ENCODE data around the gene ZBTB7C.

The ZBTB7C gene

DNA sequence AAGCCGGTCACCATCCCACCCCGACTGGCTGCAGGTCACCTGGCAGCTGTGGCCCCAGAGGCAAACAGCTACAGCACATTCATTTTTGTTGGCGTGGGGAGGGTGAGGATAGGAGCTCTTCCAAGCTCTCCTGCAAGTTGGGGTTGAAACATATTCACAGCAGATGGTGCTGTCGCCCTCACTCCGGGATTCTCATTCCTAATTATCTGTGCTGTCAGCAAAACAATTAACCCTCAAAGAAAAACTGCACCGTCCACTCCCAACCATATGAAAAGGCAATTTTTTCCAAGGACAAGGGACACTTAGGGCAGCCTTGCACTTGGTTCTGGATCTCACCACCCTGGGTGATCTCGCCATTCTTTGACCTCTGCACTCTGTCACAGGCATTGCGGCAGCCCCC lies 68.6 kb downstream of the ZBTB7C start:
- Mint-ChIP-seq H3K27ac (no peak overlapping the region), H3K9me3 (no peaks in the 10 kb centered on the region), H3K27me3 (peaks cover 6 to 10% of the 10 kb centered on the region in 2 donors), H3K36me3 (no peaks in the 10 kb centered on the region), H3K4me1 (no peaks in the 10 kb centered on the region), H3K4me3 (no peak overlapping the region)
- DNase-seq, result no peak
- ATAC-seq (replicated peaks), result peak in 1 of 2 donors; percentile 14

DNA sequence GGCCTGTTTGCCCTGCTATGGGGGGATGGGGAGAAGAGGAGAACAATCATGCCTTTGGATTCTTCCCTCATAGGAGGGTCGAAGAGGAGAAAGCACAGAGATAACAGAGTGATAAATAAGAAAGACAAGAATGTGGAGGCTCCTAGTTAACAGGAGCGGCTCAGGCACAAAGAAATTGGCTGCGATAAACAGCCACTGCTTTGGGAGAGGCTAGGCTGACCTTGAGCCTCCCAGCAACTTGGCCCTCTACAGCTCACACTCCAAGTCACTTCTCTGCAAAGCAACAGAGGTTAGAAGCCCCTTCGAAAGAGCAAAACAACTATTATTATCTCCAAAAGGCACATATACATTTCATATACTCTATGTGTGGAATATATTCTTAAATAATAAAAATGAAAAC lies 69.5 kb downstream of the ZBTB7C start:
- ATAC-seq (replicated peaks), result no peak
- no peak for DNase-seq
- Mint-ChIP-seq H3K27ac (no peak overlapping the region), H3K36me3 (no peaks in the 10 kb centered on the region), H3K9me3 (no peaks in the 10 kb centered on the region), H3K4me1 (no peaks in the 10 kb centered on the region), H3K27me3 (peaks cover 6 to 10% of the 10 kb centered on the region in 2 donors), H3K4me3 (no peak overlapping the region)

DNA sequence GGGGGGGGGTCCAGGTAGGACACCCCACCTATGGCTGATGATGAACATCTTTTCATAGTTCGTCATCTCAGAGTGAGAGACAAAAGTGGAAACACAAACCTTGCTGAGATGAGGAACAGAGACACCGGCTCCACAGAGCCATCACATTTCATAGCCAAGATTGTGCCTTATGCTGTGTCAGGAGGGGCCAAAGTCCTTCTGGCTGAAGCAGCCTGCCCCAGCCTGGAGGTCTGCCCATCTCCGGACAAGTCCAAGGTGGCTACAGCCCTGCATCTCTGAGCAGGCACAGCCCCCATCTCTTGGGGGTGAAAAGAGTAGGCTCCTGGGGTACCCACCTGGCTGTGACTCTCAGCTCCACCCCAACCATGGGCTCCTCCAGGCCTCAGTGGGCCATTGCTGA lies 70.3 kb downstream of the ZBTB7C start:
- DNase-seq (no peak), ATAC-seq (replicated peaks) (no peak)
- Mint-ChIP-seq H3K27ac (no peak overlapping the region), H3K4me3 (no peak overlapping the region), H3K36me3 (no peaks in the 10 kb centered on the region), H3K27me3 (peaks cover 6 to 10% of the 10 kb centered on the region in 2 donors), H3K4me1 (no peaks in the 10 kb centered on the region), H3K9me3 (no peaks in the 10 kb centered on the region)

DNA sequence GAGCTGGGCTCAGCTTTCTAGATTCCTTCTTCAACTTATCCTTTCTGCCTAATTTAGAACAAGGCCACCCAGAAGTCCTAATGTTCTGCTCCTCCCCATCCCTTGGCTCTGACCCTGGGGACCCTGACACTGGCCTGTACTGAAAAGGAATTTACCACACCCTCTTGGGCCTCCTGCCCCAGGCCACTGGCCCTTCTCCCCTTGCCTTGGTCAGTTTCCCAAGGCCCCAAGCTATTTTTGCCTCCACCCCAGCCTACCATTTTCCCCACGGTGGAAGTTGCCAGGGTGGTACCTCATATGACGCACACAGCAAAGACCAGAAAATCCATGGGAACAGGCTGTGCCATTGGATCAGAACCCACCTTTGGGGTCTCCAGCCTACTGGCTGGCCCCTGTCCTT lies 72.1 kb downstream of the ZBTB7C start:
- H3K4me1 Mint-ChIP-seq, result no peaks in the 10 kb centered on the region
- no peak for ATAC-seq (replicated peaks)
- DNase-seq, result no peak
- H3K36me3 Mint-ChIP-seq, result no peaks in the 10 kb centered on the region
- H3K4me3 Mint-ChIP-seq, result no peak overlapping the region
- H3K27ac Mint-ChIP-seq, result no peak overlapping the region
- no peaks in the 10 kb centered on the region for H3K9me3 Mint-ChIP-seq
- peaks cover 6% of the 10 kb centered on the region in 2 donors for H3K27me3 Mint-ChIP-seq

DNA sequence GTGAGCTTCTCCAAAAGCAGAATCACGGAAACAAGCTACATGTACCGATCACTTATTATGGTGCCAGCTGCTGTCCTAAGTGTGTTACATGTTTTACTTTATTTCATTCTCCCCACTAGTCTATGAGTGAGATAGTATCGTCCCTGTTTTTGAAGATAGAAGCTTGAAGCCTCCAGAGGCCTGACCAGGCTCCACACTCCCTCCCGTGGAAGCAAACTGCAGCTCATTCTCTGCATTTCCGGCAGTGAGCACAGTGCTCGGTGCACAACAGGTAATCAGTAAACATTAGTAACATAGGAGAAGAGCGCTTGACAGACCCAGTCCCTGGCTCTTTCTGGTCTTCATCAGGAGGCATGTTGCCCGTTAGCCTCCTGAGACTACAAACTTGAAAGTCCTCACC lies 72.9 kb downstream of the ZBTB7C start:
- H3K27me3 Mint-ChIP-seq, result peaks cover 6% of the 10 kb centered on the region in 2 donors
- no peaks in the 10 kb centered on the region for H3K9me3 Mint-ChIP-seq
- DNase-seq (no peak), ATAC-seq (replicated peaks) (no peak)
- H3K4me3 Mint-ChIP-seq, result no peak overlapping the region
- no peaks in the 10 kb centered on the region for H3K36me3 Mint-ChIP-seq
- no peaks in the 10 kb centered on the region for H3K4me1 Mint-ChIP-seq
- H3K27ac Mint-ChIP-seq, result no peak overlapping the region

DNA sequence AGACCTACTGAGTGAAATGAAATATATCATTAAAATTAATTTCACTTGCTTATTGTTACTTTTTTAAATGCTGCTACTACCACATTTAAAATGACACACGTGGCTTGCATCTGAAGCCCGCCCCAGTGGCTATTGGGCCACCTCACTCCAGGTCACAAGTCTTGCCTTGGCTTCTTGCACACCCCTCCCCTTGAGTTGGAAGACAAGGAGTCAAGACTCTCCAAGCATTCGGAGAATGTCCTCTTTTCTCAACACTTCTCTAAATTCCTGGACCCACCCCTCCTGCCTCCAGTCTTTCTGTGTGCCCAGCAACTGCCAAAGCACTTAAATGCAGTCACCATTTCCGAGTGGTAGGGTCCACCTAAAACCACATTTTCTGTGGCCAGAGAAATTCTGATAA lies 73.4 kb downstream of the ZBTB7C start:
- H3K36me3 Mint-ChIP-seq, result no peaks in the 10 kb centered on the region

DNA sequence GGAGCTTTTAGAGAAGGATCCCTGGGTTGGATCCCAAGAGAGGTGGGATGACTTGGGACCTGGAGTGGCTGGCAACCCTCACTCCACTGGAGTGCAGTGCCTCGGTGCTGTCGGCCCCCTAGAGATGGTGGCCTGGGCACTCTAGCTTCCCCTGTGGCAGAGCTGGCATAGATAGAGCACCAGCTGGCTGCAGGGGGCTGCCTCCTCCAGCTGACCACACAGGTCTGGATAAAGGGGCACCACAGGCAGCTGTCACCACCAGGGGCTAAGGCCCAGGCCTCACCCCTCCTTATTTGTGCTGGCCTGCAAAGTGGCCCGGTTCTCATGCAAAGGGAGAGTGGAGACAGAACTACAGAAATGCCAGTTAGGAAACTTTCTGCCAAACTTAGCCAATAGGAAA lies 74.3 kb downstream of the ZBTB7C start:
- H3K9me3 Mint-ChIP-seq, result no peaks in the 10 kb centered on the region
- no peak overlapping the region for H3K27ac Mint-ChIP-seq
- H3K4me3 Mint-ChIP-seq, result no peak overlapping the region
- H3K27me3 Mint-ChIP-seq, result peaks cover 6% of the 10 kb centered on the region in 2 donors
- no peak for DNase-seq
- H3K4me1 Mint-ChIP-seq, result no peaks in the 10 kb centered on the region
- no peak for ATAC-seq (replicated peaks)
- no peaks in the 10 kb centered on the region for H3K36me3 Mint-ChIP-seq

More for the DNA sequence above, 73.4 kb downstream of the ZBTB7C start:
- Mint-ChIP-seq H3K4me1 (no peaks in the 10 kb centered on the region), H3K27me3 (peaks cover 6% of the 10 kb centered on the region in 2 donors), H3K27ac (no peak overlapping the region), H3K9me3 (no peaks in the 10 kb centered on the region), H3K4me3 (no peak overlapping the region)
- ATAC-seq (replicated peaks) (no peak), DNase-seq (no peak)

DNA sequence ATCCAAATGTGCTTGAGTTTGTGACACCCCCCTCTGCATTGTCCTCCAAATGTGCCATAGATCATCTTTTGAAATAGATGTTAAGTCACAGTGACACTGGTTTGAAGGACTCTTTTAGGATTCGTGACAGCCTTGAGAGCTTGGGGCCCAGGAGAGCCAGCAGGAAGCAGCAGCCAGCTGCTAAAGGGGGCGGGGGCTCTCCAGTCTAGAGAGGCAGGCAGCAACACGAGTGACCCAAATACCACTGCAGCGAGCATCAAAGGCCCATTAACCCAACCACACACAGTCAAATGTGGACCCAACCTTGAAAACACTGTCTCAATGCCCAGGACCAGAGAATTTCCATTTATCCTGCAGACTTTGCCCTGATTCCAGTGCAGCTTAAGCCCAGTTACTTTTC lies 75.6 kb downstream of the ZBTB7C start:
- no peaks in the 10 kb centered on the region for H3K9me3 Mint-ChIP-seq
- H3K27ac Mint-ChIP-seq, result no peak overlapping the region
- no peak overlapping the region for H3K4me3 Mint-ChIP-seq
- H3K36me3 Mint-ChIP-seq, result no peaks in the 10 kb centered on the region
- H3K27me3 Mint-ChIP-seq, result no peaks in the 10 kb centered on the region
- no peak for DNase-seq
- H3K4me1 Mint-ChIP-seq, result no peaks in the 10 kb centered on the region
- no peak for ATAC-seq (replicated peaks)

DNA sequence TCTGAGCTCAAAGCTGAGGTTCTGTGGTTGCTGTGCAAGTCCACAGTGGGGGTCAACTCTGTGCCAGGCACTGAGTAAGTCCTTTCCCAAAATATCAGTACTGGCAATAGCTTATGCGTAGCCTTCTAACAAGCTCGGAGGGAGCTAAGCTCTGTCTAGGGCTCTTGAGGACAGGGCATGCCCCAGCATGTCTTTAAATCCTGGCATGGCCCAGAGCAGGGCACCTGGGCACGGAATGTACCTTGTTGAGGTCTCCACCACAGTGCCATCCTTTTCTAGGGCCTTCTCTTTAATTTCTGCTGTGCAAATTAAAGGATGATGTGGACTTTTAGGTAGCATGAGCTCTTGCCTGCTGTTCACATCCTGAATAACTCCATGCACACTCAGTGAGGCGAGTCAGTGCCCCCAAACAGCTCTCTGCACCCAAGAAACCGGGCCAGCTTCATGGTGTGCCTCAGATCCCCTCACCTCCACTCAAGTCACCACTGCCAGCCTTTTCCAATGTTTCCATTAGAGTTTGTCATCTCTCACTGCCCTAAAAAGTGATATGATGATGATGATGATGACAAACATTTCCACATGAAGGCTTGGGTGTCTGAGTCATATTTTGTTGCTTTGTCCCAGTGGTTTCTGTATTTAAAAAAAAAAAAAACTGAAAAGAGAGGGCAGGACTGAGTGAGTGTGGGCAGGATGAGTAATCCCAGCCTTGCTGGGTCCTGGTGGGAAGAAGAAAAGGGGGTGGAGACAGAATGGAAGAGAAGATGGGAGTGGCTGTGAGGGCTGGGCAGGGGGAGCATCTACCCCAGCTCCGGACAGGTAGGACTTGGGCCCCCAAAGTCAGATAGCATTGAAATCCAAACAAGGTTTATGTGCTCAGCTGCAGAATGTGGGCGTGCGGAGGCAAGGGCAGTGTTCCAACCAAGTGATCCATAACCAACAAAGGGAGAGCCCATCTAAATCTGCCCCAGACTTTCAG lies 78.9 kb downstream of the ZBTB7C start:
- ATAC-seq (replicated peaks), result no peak

DNA sequence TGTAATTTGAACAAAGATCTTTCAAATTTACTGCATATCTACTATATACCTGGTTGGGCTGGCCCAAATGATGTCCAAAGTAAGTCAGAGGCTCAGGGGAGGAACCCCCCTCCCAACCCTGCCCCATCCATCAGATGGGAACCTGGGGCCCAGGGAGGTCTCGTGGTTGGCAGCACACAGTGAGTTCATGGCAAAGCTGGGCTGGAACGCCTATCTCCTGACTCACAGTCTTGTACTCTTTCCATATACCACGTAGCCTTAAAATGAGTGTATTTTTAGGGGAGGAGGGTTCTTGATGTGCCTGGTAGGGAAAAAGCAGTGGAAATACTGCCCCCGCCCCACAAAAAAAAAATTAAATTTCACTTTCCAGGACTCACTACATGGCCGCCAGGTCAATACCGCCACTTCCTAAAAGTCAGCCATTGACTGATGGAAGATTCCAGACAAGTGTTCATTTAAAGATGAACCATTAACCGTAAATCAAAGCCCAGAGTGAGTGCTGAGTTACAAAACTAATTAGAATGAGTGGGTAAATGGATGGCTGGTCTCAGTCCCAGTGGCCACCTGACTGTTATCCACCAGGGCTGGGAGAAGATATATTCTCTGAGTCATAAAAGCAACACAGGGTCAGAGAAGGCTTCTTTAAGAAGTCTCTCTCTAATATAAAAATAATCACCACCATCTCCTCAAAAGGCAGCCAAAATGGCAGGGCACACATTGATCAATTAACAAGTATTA lies 80.5 kb downstream of the ZBTB7C start:
- no peak for DNase-seq

More for the DNA sequence above, 78.9 kb downstream of the ZBTB7C start:
- H3K27ac Mint-ChIP-seq, result no peak overlapping the region
- H3K36me3 Mint-ChIP-seq, result no peaks in the 10 kb centered on the region
- no peak for DNase-seq
- no peaks in the 10 kb centered on the region for H3K4me1 Mint-ChIP-seq
- H3K27me3 Mint-ChIP-seq, result no peaks in the 10 kb centered on the region
- no peak overlapping the region for H3K4me3 Mint-ChIP-seq
- H3K9me3 Mint-ChIP-seq, result no peaks in the 10 kb centered on the region

DNA sequence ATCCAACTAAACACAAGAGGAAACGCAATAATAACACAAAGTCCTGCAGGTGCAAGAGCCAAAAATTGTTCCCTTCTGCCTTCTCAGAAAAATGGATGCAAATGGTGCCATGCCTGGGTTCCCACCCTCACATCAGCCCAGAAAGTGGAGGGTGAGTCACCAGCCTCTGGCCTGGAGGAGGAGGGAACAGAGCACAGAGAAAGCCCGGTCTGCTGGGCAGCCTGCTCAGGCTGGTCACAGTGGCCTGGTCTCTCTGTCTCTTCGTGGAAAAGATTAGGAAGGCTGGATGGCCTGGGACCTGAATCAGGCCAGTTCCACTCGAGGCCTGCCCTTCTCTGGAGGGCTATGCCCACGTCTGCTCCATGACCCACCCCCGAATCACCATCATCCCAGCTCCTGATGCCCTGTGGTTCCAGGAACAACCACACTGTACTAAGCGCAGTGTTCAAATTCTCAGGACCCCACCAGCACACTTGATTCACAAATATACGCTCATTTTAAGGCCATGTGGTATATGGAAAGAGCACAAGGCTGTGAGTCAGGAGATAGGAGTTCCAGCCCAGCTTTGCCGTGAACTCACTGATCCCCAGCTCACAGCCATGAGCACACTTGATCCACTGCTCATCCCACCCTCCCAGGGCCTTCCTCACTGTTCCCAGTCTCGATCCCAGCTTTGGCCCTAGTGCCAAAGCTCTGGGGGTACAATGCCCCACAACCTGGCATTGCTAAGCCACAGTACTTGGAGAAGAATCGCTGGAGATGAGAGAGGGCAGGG lies 82.1 kb downstream of the ZBTB7C start:
- Mint-ChIP-seq H3K4me3 (no peak overlapping the region), H3K27ac (peak overlapping the region; percentile 56), H3K36me3 (no peaks in the 10 kb centered on the region), H3K27me3 (peaks cover 0 to 5% of the 10 kb centered on the region in 2 donors), H3K4me1 (no peaks in the 10 kb centered on the region), H3K9me3 (no peaks in the 10 kb centered on the region)
- DNase-seq (no peak), ATAC-seq (replicated peaks) (no peak)

More for the DNA sequence above, 80.5 kb downstream of the ZBTB7C start:
- no peaks in the 10 kb centered on the region for H3K9me3 Mint-ChIP-seq
- peaks cover 0 to 5% of the 10 kb centered on the region in 2 donors for H3K27me3 Mint-ChIP-seq
- no peaks in the 10 kb centered on the region for H3K4me1 Mint-ChIP-seq
- H3K36me3 Mint-ChIP-seq, result no peaks in the 10 kb centered on the region
- no peak for ATAC-seq (replicated peaks)
- no peak overlapping the region for H3K4me3 Mint-ChIP-seq
- H3K27ac Mint-ChIP-seq, result no peak overlapping the region

DNA sequence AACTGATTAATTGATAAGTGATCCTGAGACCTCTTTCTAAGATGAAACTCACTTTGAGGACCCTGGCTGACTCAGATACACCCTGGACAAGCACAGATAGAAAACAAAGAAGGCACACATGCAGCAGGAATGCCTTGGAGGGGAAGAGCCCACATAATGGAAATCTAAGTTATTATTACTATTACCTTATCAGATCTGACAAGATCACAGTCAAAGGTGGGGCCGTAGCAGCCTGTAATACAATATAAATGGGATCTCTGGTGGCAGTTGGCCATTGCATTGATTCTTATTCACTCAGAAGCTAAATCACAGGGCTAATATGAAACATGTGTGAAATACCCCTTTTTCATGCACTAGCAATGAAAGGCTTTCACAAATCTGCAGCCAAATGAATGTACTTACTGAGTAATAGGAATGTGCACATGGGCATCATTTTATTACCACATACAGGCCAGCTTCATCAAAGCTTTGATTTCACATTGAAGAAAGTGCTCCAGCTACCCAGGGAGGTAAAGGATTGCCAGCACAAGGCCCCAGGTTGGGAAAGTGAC lies 84.0 kb downstream of the ZBTB7C start:
- Mint-ChIP-seq H3K4me1 (no peaks in the 10 kb centered on the region), H3K4me3 (no peak overlapping the region), H3K36me3 (no peaks in the 10 kb centered on the region), H3K27ac (no peak overlapping the region), H3K9me3 (no peaks in the 10 kb centered on the region), H3K27me3 (peaks cover 5 to 8% of the 10 kb centered on the region in 2 donors)
- no peak for DNase-seq
- no peak for ATAC-seq (replicated peaks)

DNA sequence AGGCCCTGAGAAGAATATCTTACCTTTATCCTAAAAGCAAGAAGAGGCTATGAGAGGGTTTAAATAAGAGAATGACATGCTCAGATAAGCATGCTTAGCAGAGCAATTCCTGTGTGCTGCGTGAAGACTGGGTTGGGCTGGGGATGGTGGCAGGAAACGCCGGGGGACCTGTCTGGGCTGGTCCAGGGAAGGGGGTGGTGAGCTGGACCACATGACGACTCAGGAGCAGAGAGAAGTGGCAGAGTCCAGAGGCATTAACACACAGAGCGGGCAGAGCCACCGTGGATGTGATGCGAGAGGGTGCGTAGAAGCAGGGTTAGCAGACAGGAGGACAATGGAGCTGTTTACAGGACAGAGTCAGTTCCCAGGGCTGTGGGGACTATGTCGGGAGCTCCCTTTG lies 84.5 kb downstream of the ZBTB7C start:
- H3K4me3 Mint-ChIP-seq, result no peak overlapping the region

DNA sequence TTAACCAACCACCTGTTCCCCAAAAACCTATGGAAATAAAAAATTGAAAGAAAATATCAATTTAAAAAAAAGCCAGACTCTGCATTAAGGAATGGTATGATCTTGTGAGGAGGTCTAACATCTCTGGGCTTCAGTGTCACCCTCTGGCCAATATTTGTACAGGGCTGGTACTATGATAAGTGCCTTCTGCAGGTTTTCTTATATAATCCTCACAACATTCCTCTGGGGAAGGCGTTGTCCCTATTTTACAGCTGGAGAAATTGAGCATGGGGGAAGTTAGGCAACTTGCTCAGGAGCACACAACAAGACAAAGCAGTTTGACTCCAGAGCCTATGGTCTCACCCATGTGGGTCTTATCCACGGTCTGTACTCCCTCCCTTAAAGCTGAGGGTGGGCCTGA lies 86.0 kb downstream of the ZBTB7C start:
- no peak for DNase-seq
- peaks cover 10 to 14% of the 10 kb centered on the region in 2 donors for H3K27me3 Mint-ChIP-seq
- no peaks in the 10 kb centered on the region for H3K4me1 Mint-ChIP-seq
- H3K4me3 Mint-ChIP-seq, result no peak overlapping the region
- H3K27ac Mint-ChIP-seq, result no peak overlapping the region
- H3K9me3 Mint-ChIP-seq, result no peaks in the 10 kb centered on the region
- no peak for ATAC-seq (replicated peaks)
- H3K36me3 Mint-ChIP-seq, result no peaks in the 10 kb centered on the region

More for the DNA sequence above, 84.5 kb downstream of the ZBTB7C start:
- peaks cover 10 to 13% of the 10 kb centered on the region in 2 donors for H3K27me3 Mint-ChIP-seq
- H3K27ac Mint-ChIP-seq, result no peak overlapping the region
- DNase-seq (no peak), ATAC-seq (replicated peaks) (no peak)
- H3K36me3 Mint-ChIP-seq, result no peaks in the 10 kb centered on the region
- H3K4me1 Mint-ChIP-seq, result no peaks in the 10 kb centered on the region
- no peaks in the 10 kb centered on the region for H3K9me3 Mint-ChIP-seq

Data from stimulated activated naive B cell treated with anti-CD40 and anti-IgM and Interleukin-4, amounts not matched to agents 10 μg/mL and 1 μg/mL and 100 μg/mL, for 72 hours (primary cell).